Endothelial cell of umbilical vein (primary cell): ENCODE measurements around the gene BATF. TPM values are rescaled to one million over a fixed set of nuclear protein-coding genes. Genes with fewer than 3 reads are reported as not detected.

Experiments
- BruUV-seq: library from RNA; stranded (reverse); fragments of 400-500 nt; replicated peaks from 2 replicates; lab custom pipeline; 2021; lab: Mats Ljungman, UMichigan
- CTCF ChIA-PET: fragments of 300-600, 350-600 bp; sonication (Branson Sonifier 250); formaldehyde crosslinking; loops from one replicate; lab custom pipeline; 2021; ENCODE audit warnings: antibody characterized with exemption, inconsistent platforms; lab: Charles Lee
- POLR2A ChIA-PET: fragments of 300-600, 350-600 bp; sonication (Branson Sonifier 250); formaldehyde crosslinking; loops from one replicate; lab custom pipeline; 2021; ENCODE audit warnings: antibody characterized with exemption, inconsistent platforms; lab: Charles Lee
- DNase-seq: peaks from one replicate; pipeline ENCODE4 v3.0.0-alpha.2; 2011; ENCODE audit warnings: low read depth, low spot score
- FAIRE-seq: peaks from 2 replicates; lab custom pipeline; 2011; peaks lifted over from hg19 to GRCh38; lab: Jason Lieb, UNC
- H2AFZ ChIP-seq: 2 replicates; pipeline ENCODE4 v1.6.0; 2012; ENCODE audit warnings: low read depth, low read length, control low read depth, inconsistent platforms
- H3K27ac ChIP-seq: 2 replicates; pipeline ENCODE4 v1.5.1; 2011; ENCODE audit warnings: low read depth, mild to moderate bottlenecking, control low read depth, low read length, moderate library complexity; ENCODE audit not compliant: insufficient read depth
- H3K27me3 ChIP-seq, 2 experiments: 2 replicates each; pipeline versions ENCODE4 v1.6.0 to v1.6.1; 2011; ENCODE audit warnings: low read length in 2 of 2, mixed read lengths in 1 of 2; ENCODE audit not compliant: control insufficient read depth in 2 of 2, insufficient read depth in 2 of 2
- H3K36me3 ChIP-seq, 2 experiments: 2 replicates in 1 of 2; 3 replicates in 1 of 2; pipeline ENCODE4 v1.5.1; 2011; ENCODE audit warnings: low read length in 2 of 2, mild to moderate bottlenecking in 1 of 2, moderate library complexity in 1 of 2; ENCODE audit not compliant: control insufficient read depth in 2 of 2, insufficient read depth in 2 of 2; ENCODE audit errors: extremely low read depth in 1 of 2
- H3K4me1 ChIP-seq: 3 replicates; pipeline ENCODE4 v1.5.1; 2011; ENCODE audit warnings: mild to moderate bottlenecking, low read length; ENCODE audit not compliant: control insufficient read depth, insufficient read depth; ENCODE audit errors: extremely low read depth
- H3K4me2 ChIP-seq: 2 replicates; pipeline ENCODE4 v1.6.1; 2011; ENCODE audit warnings: low read length, control low read depth, mixed read lengths; ENCODE audit not compliant: insufficient read depth
- H3K4me3 ChIP-seq, 3 experiments: fragments of 200-600 bp in 1 of 3; sonication (generic), shearing (Covaris generic) in 1 of 3; replicated peaks in 1 of 3; 2 replicates each; pipeline ENCODE4 v1.5.1; 2011 to 2016; ENCODE audit warnings: control low read depth in 3 of 3, low read length in 3 of 3, mild to moderate bottlenecking in 2 of 3, inconsistent platforms in 1 of 3, low read depth in 1 of 3, moderate library complexity in 1 of 3; ENCODE audit not compliant: insufficient read depth in 1 of 3
- H3K79me2 ChIP-seq: 2 replicates; pipeline ENCODE4 v1.6.0; 2012; ENCODE audit warnings: low read length, inconsistent platforms; ENCODE audit not compliant: control insufficient read depth, insufficient read depth
- H3K9ac ChIP-seq: replicated peaks from 2 replicates; pipeline ENCODE3; 2011; ENCODE audit warnings: low read length, control low read depth; ENCODE audit not compliant: insufficient read depth; ENCODE audit errors: extremely low read depth
- H3K9me1 ChIP-seq: replicated peaks from 3 replicates; pipeline ENCODE4 v1.6.0; 2011; ENCODE audit warnings: mild to moderate bottlenecking, low read length; ENCODE audit not compliant: control insufficient read depth, insufficient read depth; ENCODE audit errors: extremely low read depth
- H3K9me3 ChIP-seq: replicated peaks from 2 replicates; pipeline ENCODE4 v1.5.1; 2012; ENCODE audit warnings: low read length, inconsistent platforms; ENCODE audit not compliant: control insufficient read depth, insufficient read depth
- H4K20me1 ChIP-seq: replicated peaks from 2 replicates; pipeline ENCODE3; 2011; ENCODE audit warnings: mild to moderate bottlenecking, low read length; ENCODE audit not compliant: control insufficient read depth, insufficient read depth; ENCODE audit errors: extremely low read depth
- CTCF ChIP-seq, 2 donors: IDR thresholded peaks; 1 replicate in 1 of 2; 2 replicates in 1 of 2; pipeline ENCODE4 v1.5.1; 2011; ENCODE audit warnings: low read length in 2 of 2, mild to moderate bottlenecking in 2 of 2, moderate library complexity in 2 of 2, control low read depth in 1 of 2, inconsistent platforms in 1 of 2, low read depth in 1 of 2; ENCODE audit not compliant: insufficient read depth in 1 of 2; ENCODE audit errors: extremely low read depth in 1 of 2
- EZH2 ChIP-seq: IDR thresholded peaks from 2 replicates; pipeline ENCODE4 v1.6.1; 2012; ENCODE audit warnings: borderline replicate concordance, low read depth, mild to moderate bottlenecking, moderate library complexity, low read length, inconsistent platforms; ENCODE audit not compliant: severe bottlenecking
- FOS ChIP-seq: IDR thresholded peaks from 2 replicates; pipeline ENCODE4 v1.6.1; 2011; ENCODE audit warnings: mild to moderate bottlenecking, low read length, moderate library complexity, borderline replicate concordance; ENCODE audit not compliant: insufficient read depth
- GATA2 ChIP-seq: IDR thresholded peaks from 2 replicates; pipeline ENCODE4 v1.7.0; 2011; ENCODE audit warnings: low read depth, mild to moderate bottlenecking, moderate library complexity, mixed read lengths, low read length; ENCODE audit not compliant: insufficient read length, insufficient read depth
- MYC ChIP-seq: IDR thresholded peaks from one replicate; pipeline ENCODE4 v1.6.1; 2011; ENCODE audit warnings: mild to moderate bottlenecking, low read depth, low read length
- POLR2A ChIP-seq: IDR thresholded peaks from 2 replicates; pipeline ENCODE4 v1.6.1; 2012; ENCODE audit warnings: low read depth, mild to moderate bottlenecking, control low read depth, low read length
- POLR2AphosphoS5 ChIP-seq: IDR thresholded peaks from 2 replicates; pipeline ENCODE4 v1.6.1; 2012; ENCODE audit warnings: low read depth, mild to moderate bottlenecking, control low read depth, low read length, moderate library complexity; ENCODE audit not compliant: insufficient read depth
- dilution Hi-C: fragments of 300-500 bp; cut with MboI; formaldehyde crosslinking; loops from one replicate; pipeline ENCODE4 v1.15.0; 2019; ENCODE audit warnings: low sequenced_read_pairs; ENCODE audit not compliant: extremely low pct_ligation_motif_present
- intact Hi-C: fragments of 100-400 bp; cut with micrococcal nuclease; formaldehyde crosslinking; loops from one replicate; pipeline ENCODE4 v1.10.0; 2022
- polyA plus RNA-seq, 4 experiments: library from polyadenylated mRNA; depleted of rRNA in 3 of 4; stranded (reverse) in 3 of 4; unstranded in 1 of 4; fragments of >200 nt; gene quantifications; 2 replicates each; pipeline versions ENCODE4 v1.2.1 to v1.2.3, GENCODE V29; 2011 to 2012; ENCODE audit warnings: missing spikeins in 1 of 4
- total RNA-seq: library from RNA; stranded (reverse); gene quantifications from 2 replicates; pipeline ENCODE4 v1.2.3, GENCODE V29; 2021

The BATF gene
- total and polyA plus RNA-seq, 2 donors (not counting 3 experiments of a cell fraction or from before 2014, with no cell fraction given) = not detected

- Histone ChIP-seq H3K79me2 (no peaks in the 10 kb centered on the region), H3K4me1 (no peaks in the 10 kb centered on the region), H3K4me2 (no peak overlapping the region), H3K9me3 (no peaks in the 10 kb centered on the region), H3K27me3 (no peaks in the 10 kb centered on the region), H3K9ac (no peak overlapping the region), H4K20me1 (no peaks in the 10 kb centered on the region), H2AFZ (no peak overlapping the region), H3K9me1 (no peaks in the 10 kb centered on the region), H3K4me3 (no peak overlapping the region), H3K27ac (no peak overlapping the region), H3K36me3 (no peaks in the 10 kb centered on the region)
- TF ChIP-seq GATA2 (no peak), FOS (peak; percentile 39)
- no TSS peak for BruUV-seq
- intact Hi-C loops = no loop called here
- POLR2A ChIA-PET = no interaction called here
- no peak for DNase-seq
- no peak for FAIRE-seq
- CTCF ChIA-PET = interaction anchor here (0.7 to 1.8 kb wide), 9 partner anchors 10 to 187 kb away, joined by 3 to 17 read pairs (median 4); partner anchors contain the start of gene FLVCR2
- dilution Hi-C loops = no loop called here
These were observed 27.4 kb upstream of the BATF start for GRCh38 chr14:75494896-75495295.

GRCh38 chr14:75495399-75495798 is 26.9 kb upstream of the BATF start:
- intact Hi-C loops (no loop called here), dilution Hi-C loops (no loop called here)
- CTCF ChIA-PET = interaction anchor here (1.0 to 1.8 kb wide), 8 partner anchors 24 to 187 kb away, joined by 3 to 17 read pairs (median 4); partner anchors contain the start of gene FLVCR2
- no peaks in the 10 kb centered on the region for H3K27me3 ChIP-seq
- no peaks in the 10 kb centered on the region for H3K4me1 ChIP-seq
- no TSS peak for BruUV-seq
- H3K9ac ChIP-seq = no peak overlapping the region
- no peaks in the 10 kb centered on the region for H4K20me1 ChIP-seq
- TF ChIP-seq EZH2 = no peak
- no peak for TF ChIP-seq CTCF (IDR thresholded peaks at IDR 0.05; ENCODE audit: extremely low read depth in 1 of 2, insufficient read depth in 1 of 2, low read depth in 1 of 2, low read length in 2 of 2)
- no peak for TF ChIP-seq POLR2AphosphoS5
- no peak for TF ChIP-seq FOS
- TF ChIP-seq POLR2A = no peak
- no peak for TF ChIP-seq MYC
- no peak for TF ChIP-seq GATA2
- FAIRE-seq (no peak), DNase-seq (no peak)
- no peak overlapping the region for H2AFZ ChIP-seq
- no peaks in the 10 kb centered on the region for H3K9me3 ChIP-seq
- POLR2A ChIA-PET = interaction anchor here (0.6 kb wide), 1 partner anchor 193 kb away, joined by 4 read pairs; no protein-coding TSS in a partner anchor
- H3K4me2 ChIP-seq = no peak overlapping the region
- no peaks in the 10 kb centered on the region for H3K36me3 ChIP-seq
- H3K9me1 ChIP-seq = no peaks in the 10 kb centered on the region
- H3K27ac ChIP-seq = no peak overlapping the region
- H3K4me3 ChIP-seq = no peak overlapping the region
- no peaks in the 10 kb centered on the region for H3K79me2 ChIP-seq
